Stomach (tissue), 4 donors: ENCODE measurements around the gene FGF14.

Experiments used
- EP300 ChIP-seq: sonication (generic); formaldehyde crosslinking; IDR thresholded peaks from one replicate; pipeline ENCODE4 v1.6.1; 2017; ENCODE audit warnings: antibody characterized with exemption
- POLR2A ChIP-seq, 4 donors: fragments of 450-650 bp; IDR thresholded peaks; one replicate each; pipeline ENCODE4 v1.6.1; 2016; ENCODE audit warnings: antibody characterized with exemption in 4 of 4, control low read depth in 2 of 4, mild to moderate bottlenecking in 1 of 4, moderate library complexity in 1 of 4
- POLR2AphosphoS5 ChIP-seq, 3 donors: sonication (generic); formaldehyde crosslinking; IDR thresholded peaks; one replicate each; pipeline ENCODE4 v1.6.1; 2016; ENCODE audit warnings: antibody characterized with exemption in 3 of 3
- TF ChIP-seq, protein P1 (sequence below), 7 experiments: fragments of 450-650 bp in 4 of 7; fragments of 200-600 bp in 3 of 7; sonication (generic) in 3 of 7; IDR thresholded peaks; one replicate each; pipeline ENCODE4 v1.5.1; 2016 to 2019; ENCODE audit warnings: antibody characterized with exemption in 7 of 7, control low read depth in 2 of 7, mild to moderate bottlenecking in 1 of 7

DNA sequence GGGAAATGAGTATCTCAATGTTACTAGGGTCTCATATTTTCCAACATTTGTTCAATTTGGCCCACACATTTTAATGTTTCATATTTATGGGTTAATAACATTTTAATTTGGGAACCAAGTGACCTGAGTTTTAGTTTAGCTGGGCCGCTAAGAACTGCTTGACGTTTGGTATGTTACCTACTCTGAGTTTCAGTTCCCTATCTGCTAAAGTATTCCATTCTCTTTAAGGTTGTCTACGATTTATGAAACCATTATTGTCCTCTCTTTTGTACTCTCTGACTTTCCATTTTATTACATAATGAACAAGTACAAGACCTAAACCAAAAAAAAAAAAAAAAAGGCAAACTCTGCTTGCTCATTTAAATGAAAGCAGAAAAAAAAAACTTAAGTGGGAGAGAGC, 89.9 kb downstream of the FGF14 start:
- TF ChIP-seq, protein P1, sequence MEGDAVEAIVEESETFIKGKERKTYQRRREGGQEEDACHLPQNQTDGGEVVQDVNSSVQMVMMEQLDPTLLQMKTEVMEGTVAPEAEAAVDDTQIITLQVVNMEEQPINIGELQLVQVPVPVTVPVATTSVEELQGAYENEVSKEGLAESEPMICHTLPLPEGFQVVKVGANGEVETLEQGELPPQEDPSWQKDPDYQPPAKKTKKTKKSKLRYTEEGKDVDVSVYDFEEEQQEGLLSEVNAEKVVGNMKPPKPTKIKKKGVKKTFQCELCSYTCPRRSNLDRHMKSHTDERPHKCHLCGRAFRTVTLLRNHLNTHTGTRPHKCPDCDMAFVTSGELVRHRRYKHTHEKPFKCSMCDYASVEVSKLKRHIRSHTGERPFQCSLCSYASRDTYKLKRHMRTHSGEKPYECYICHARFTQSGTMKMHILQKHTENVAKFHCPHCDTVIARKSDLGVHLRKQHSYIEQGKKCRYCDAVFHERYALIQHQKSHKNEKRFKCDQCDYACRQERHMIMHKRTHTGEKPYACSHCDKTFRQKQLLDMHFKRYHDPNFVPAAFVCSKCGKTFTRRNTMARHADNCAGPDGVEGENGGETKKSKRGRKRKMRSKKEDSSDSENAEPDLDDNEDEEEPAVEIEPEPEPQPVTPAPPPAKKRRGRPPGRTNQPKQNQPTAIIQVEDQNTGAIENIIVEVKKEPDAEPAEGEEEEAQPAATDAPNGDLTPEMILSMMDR (IDR thresholded peaks at IDR 0.05) = no peak
- TF ChIP-seq EP300 = no peak
- TF ChIP-seq POLR2AphosphoS5 (IDR thresholded peaks at IDR 0.05) = no peak
- no peak for TF ChIP-seq POLR2A (IDR thresholded peaks at IDR 0.05)
